ENCODE results near the gene MET. TPM values are rescaled to one million over a fixed set of nuclear protein-coding genes. Genes with fewer than 3 reads are reported as not detected.

The MET gene
- total and polyA plus RNA-seq, 2 of the 8 experiments (the other 6 are each of a cell fraction or from before 2014, with no cell fraction given) = 3.5 to 12.9 TPM

GRCh38 chr7:116673457-116673865 is 1.5 kb downstream of the MET start:
- 59% methylated on average over 3 of the region's 3 CpGs; no CpG with 5 or more reads in 1 of the 2 experiments for WGBS, 2 experiments (ENCODE audit: extremely low coverage in 1 of 2, insufficient coverage in 1 of 2, insufficient read length in 1 of 2, insufficient replicate concordance in 2 of 2, low coverage in 1 of 2, low lambda C conversion rate in 2 of 2, missing lambda C conversion rate in 1 of 2)
- Histone ChIP-seq H4K5ac (ENCODE audit: insufficient read length, low read depth, low read length) (no peak overlapping the region), H3K4me2 (ENCODE audit: insufficient read depth in 1 of 2, low read depth in 2 of 2, low read length in 2 of 2) (peak overlapping the region; percentile 94 to 98; a peak in 3 of 4 replicates), H3K4me1 (replicated peaks in 1 of 4; ENCODE audit: control insufficient read depth in 3 of 4, insufficient read depth in 4 of 4, low read length in 3 of 4) (peaks cover 0 to 9% (median 2%) of the 10 kb centered on the region in 4 experiments; a peak in 5 of 7 replicates), H4K91ac (replicated peaks; ENCODE audit: insufficient read length, low read length) (no peak overlapping the region), H2AK5ac (ENCODE audit: low read depth, low read length) (no peak overlapping the region), H4K8ac (ENCODE audit: extremely low read depth, insufficient read depth, low read length) (no peak overlapping the region), H2BK5ac (ENCODE audit: low read depth, low read length) (no peak overlapping the region), H3K79me1 (ENCODE audit: low read depth, low read length) (no peaks in the 10 kb centered on the region), H3K56ac (replicated peaks; ENCODE audit: insufficient read length, low read depth, low read length) (no peak overlapping the region), H2BK15ac (ENCODE audit: low read length) (no peak overlapping the region), H3K9ac (replicated peaks in 1 of 4; ENCODE audit: extremely low read depth in 1 of 4, low read depth in 3 of 4, low read length in 3 of 4) (no peak overlapping the region), H3K18ac (ENCODE audit: extremely low read depth, low read length) (no peak overlapping the region), H3K79me2 (ENCODE audit: control insufficient read depth in 1 of 2, insufficient read depth in 2 of 2, low read length in 2 of 2) (no peaks in the 10 kb centered on the region), H3K9me3 (ENCODE audit: insufficient read depth in 2 of 2, low read depth in 1 of 2, low read length in 1 of 2) (no peaks in the 10 kb centered on the region), H3K36me3 (ENCODE audit: control insufficient read depth in 2 of 4, insufficient read depth in 4 of 4, low read length in 3 of 4) (no peaks in the 10 kb centered on the region), H2BK20ac (ENCODE audit: low read length) (no peak overlapping the region), H2AFZ (ENCODE audit: low read length) (no peak overlapping the region), H3K14ac (ENCODE audit: insufficient read length) (no peak overlapping the region), H3K4ac (replicated peaks; ENCODE audit: insufficient read length, low read depth, low read length) (no peak overlapping the region), H2BK12ac (ENCODE audit: low read depth, low read length) (no peak overlapping the region), H3K23ac (ENCODE audit: insufficient read length) (no peak overlapping the region), H3K4me3 (ENCODE audit: extremely low read depth in 1 of 4, insufficient read depth in 2 of 4, low read depth in 3 of 4, low read length in 4 of 4) (peak overlapping the region in 1 of 4 experiments; percentile 72; a peak in 2 of 8 replicates), H2BK120ac (replicated peaks; ENCODE audit: low read depth, low read length) (no peak overlapping the region), H3K27me3 (replicated peaks in 1 of 4; ENCODE audit: control insufficient read depth in 3 of 4, extremely low read depth in 1 of 4, insufficient read depth in 3 of 4, low read length in 3 of 4) (peaks cover 0 to 21% (median 7%) of the 10 kb centered on the region in 4 experiments; a peak in 5 of 7 replicates), H4K20me1 (replicated peaks in 1 of 2; ENCODE audit: control insufficient read depth in 1 of 2, insufficient read depth in 2 of 2, low read length in 2 of 2) (no peaks in the 10 kb centered on the region), H3K27ac (ENCODE audit: low read depth, low read length) (no peak overlapping the region), H3K23me2 (ENCODE audit: low read depth, low read length) (peaks cover 8% of the 10 kb centered on the region)
- TF ChIP-seq GABPA (IDR thresholded peaks at IDR 0.05; ENCODE audit: borderline replicate concordance, insufficient read depth, low read length) (no peak), RAD21 (IDR thresholded peaks at IDR 0.05 in 1 of 2, conservative IDR thresholded peaks at IDR 0.05 in 1 of 2; ENCODE audit: low read depth in 2 of 2, low read length in 2 of 2) (no peak), GTF2F1 (IDR thresholded peaks at IDR 0.05; ENCODE audit: borderline replicate concordance, low read depth, low read length) (no peak), NRF1 (IDR thresholded peaks at IDR 0.05; ENCODE audit: low read depth, low read length) (no peak)
- ChIA-PET CTCF (ENCODE audit: partially characterized antibody) (interaction anchor here (0.8 to 3.5 kb wide), 9 partner anchors 13 to 147 kb away, joined by 3 to 11 read pairs (median 5); no protein-coding TSS in a partner anchor), POLR2A (ENCODE audit: partially characterized antibody) (no interaction called here)
- FAIRE-seq (no peak), DNase-seq (ENCODE audit: low read depth in 1 of 2, low spot score in 2 of 2) (no peak)
